Measurements from ENCODE around the gene HMGXB4.

HMGXB4 gene

DNA sequence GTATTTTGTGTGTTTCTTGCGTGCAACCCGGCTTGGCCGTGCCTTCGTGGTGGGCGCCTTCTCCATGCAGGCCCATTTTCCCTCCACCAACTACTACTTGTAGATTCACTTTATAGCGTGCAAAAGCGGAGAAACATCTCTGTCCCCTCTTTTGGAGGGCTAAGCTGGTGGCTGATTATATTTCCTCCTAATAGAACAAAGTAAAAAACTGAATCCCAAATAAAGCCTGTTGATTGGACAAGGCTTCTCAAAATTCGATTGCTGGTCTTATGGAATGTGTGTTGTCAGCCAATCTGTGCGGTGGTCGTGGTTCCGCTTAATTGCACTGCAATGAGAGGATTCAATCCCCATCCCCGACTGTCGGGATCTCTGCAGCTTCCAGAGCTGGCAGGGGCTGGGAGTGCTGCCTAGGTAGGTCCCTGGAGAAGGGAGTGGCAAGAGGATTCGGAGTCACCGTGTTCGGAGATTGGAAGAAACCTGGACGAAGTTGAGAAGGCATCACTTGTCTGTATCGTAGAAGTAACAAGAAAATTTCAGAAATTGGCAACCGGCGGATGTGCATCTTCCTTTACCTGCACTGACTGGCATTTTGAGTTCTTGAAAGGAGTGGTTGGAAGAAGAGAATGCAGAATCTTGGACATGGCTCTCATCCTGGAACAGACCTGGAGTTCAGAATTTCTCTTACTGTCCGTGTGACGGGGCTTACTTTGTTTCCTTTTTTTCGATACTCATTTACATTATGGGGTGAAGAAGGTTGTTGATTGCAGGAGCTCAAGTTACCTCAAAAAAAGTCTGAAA lies 1.1 kb downstream of the HMGXB4 start:
- no peak for DNase-seq

DNA sequence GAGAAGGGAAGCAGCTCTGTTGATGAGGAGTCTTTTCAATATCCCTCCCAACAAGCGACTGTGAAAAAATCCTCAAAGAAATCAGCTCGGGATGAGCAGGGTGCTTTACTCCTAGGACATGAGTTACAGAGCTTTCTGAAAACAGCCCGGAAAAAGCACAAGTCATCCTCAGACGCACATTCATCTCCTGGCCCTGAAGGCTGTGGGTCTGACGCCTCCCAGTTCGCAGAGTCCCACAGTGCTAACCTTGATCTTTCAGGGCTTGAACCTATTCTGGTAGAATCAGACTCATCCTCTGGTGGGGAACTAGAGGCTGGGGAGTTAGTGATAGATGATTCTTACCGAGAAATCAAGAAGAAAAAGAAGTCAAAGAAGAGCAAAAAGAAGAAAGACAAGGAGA lies 7.7 kb downstream of the HMGXB4 start:
- DNase-seq = no peak

DNA sequence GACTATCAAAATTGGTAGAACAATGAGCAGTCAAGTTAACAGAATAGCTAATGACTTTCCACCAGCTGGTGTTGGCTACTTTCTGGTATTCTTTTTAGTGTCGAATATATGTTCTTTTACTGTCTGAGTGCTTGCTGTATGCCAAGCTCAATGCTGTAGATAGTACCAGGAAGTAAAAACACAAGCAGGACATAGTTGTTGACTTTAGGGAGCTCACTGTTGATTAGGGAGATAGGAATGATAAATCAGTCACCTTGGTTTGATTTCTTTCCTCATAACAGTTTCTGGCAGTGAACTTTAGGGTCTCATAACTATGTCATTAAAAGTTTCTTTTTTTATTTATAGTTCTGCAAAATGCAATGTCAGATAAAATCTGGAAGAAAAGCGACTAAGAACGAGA lies 9.0 kb downstream of the HMGXB4 start:
- no peak for DNase-seq

DNA sequence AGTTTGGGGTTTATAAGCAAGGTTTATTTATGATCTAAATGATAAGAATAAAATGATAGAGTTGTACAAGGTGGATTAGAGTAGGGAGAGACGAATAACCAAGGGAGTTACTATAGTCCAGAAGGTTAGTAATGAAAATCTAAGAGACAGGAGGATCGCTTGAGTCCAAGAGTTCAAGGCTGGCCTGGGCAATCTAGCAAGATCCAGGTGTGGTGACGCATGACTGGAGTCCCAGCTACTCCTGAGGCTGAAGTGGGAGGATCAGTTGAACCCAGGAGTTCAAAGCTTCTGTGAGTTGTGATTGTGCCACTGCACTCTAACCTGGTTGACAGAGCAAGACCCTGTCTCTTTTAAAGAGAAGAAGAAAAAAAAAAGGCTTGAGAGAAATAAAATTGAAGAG lies 12.3 kb downstream of the HMGXB4 start:
- DNase-seq = no peak

DNA sequence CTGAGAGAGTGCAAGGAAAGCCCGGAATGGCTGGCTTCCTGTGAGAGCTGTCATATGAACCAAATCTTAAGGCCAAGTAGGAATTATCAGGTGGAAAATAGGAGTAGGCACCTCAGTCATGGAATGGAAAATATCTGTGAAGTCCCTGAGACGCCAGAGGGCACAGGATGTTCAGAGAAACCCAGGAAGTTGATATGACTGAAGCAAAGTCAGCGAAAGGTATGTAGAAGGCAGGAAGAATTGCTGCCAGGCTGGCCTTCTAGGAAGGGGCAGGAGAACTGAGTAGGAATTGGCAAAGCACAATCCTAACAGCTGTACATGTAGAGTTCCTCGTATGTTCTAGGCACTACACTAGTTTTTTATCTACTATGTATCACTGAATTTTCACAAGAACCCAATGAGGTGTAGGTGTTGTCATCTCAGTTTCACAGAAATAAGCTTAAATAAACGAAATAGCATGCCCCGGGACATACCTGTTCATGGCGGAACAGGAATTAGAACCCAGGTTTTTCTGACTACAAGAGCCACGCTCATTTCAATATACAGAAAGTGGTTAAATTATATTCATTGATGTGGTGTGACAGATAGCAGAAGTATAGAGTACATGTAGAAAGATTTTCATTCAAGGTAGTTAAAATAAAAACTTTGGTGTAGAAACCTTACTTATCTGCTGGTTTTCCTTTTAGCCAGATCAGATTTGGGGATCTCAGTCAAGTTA lies 17.0 kb downstream of the HMGXB4 start:
- no peak for DNase-seq

DNA sequence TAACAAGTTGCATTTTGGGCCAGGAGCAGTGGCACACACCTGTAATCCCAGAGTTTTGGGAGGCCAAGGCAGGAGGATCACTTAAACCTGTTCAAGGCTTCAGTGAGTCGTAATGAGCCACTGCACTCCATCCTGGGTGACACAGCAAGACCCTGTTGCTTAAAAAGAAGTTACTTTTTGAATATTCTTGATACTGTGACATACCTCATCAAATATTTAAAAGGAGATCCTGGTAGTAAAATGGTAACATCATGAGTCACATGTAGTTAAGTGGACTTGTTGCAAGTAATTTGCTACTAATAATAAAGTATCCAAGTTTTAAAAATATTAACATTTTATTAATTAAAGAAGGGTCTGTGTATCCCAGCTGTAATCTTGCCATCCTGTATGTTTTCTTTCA lies 18.3 kb downstream of the HMGXB4 start:
- no peak for DNase-seq

DNA sequence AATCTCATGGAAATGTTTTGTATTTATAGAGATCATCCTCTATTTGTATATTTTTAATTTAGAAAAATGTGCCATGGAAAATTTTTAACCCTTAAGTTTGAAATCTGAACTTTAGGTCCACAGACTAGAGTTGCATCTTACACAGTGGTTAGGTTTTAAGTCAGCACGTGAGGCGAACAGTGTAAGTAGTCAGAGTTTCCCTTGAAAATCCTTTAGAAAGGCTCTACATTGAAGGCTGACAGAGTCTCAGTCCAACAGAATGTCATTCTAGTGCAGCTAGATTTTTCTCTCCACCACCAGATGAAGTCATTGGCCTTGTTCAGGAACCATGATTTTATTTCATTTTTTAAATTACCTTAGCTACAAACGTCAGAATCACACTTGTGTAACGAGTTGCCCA lies 18.7 kb downstream of the HMGXB4 start:
- DNase-seq = no peak

DNA sequence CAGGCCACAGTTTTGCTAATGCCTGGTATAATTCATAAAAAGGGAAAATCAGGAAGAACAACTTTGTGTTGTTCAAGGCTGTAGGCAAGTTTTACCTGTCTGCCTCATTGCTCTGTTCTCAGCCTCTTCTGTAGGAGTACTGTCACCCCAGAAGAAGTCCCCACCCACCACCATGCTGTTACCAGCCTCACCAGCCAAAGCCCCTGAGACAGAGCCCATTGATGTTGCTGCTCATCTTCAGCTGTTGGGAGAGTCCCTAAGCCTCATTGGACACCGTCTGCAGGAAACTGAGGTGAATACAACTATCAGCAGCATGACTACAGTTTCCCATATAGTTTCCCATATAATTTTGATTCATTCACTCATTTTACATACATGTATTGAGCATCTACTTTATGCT lies 30.8 kb downstream of the HMGXB4 start:
- no peak for DNase-seq

DNA sequence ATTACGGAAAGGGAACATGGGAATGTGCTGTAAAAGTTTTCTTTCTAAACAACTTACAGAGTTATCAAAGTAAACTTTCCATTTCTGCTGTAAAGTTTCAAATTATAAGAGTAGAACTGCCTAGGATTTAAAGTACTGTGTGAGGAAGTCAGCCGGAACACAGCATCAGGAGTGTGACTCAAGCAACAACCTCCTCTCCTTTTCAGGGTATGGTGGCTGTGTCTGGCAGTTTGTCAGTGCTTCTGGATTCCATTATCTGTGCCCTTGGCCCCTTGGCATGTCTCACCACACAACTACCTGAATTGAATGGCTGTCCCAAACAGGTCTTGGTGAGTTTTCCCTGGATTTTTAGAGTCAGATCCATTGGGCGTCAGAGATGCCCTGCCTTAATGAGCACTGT lies 35.5 kb downstream of the HMGXB4 start:
- DNase-seq = no peak

DNA sequence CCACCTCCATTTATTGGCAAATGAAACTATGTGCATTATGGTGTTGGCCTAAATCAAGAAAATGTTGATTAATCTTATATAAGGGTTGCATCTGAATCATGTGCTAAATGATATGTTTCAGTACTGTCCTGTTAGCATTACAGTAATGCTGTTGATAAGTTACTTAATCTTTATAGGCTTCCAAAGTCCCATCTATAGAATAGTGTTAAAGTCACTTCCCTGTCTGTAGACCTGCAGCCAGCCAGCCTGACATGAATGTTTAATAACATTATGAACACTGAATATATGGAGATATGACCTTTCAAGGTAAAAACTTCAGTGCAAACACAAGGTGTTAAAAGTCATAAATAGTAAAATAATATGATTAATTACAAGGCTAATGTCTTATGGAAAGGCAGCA lies 38.8 kb downstream of the HMGXB4 start:
- no peak for DNase-seq

DNA sequence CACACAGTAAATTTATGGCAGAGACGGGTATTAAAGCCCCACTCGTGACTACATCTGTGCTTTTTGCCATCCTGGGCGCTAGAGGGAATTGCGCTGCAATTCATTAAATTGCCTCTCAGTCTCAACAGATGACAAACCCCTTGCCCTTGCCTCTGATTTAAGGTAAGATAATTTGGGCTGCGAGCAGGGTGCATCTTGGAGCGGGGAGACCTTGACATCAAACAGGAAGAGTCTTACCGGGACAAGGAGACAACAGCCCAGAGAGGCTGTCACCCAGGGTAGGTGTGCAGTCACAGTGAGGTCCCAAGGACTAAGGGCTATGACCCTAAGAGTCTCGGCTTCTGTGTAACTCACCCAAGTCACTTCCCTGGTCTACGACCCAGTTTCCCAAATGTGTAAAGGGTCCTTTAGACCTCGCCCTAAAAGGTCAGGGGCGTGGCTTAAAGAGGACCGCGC lies 42.0 kb downstream of the HMGXB4 start:
- DNase-seq = no peak

DNA sequence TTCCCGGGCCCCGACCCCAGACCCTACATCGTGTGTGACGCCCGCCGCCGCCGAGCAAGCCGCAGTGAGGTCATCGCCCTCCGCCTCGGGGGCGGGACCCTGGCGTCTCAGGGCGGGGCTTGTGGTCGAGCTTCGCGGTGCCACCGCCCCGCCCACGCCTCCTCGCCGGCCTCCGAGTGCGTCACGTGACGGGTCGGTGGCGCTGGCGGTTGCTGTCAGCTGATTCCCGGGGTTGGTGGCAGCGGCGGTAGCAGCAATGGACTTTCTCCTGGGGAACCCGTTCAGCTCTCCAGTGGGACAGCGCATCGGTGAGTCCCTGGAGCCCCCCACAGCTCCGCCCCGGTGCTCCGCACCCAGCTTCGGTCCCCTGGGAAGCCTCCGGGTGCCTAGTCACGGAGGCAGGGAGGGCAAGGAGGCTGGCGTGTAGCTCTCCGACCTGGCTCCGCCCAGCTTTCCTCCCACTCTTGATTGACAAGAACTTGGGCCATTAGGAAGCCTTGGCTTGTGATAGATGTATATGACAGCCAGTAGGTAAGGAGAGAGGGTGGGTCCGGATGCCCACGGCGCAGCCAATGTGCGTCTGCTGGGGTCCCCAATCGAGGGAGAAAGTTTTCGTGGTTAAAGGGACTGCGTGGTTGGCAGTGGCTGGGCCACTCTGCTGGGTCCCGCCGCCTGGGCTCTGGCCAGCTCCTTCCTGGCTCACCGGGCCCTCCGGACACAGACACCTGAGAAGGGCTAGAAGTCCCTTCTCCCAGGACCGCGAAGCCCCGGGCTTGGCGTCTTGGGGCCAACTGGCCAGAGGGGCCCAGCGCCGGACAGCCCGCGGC lies 42.6 kb downstream of the HMGXB4 start, which contains the start of gene TOM1:
Gene TOM1 (plus strand): TSS at position 222 of the 827 bp plus-strand sequence. CDS start 35 bp downstream, at position 257.
- peak; percentile 97 for DNase-seq

DNA sequence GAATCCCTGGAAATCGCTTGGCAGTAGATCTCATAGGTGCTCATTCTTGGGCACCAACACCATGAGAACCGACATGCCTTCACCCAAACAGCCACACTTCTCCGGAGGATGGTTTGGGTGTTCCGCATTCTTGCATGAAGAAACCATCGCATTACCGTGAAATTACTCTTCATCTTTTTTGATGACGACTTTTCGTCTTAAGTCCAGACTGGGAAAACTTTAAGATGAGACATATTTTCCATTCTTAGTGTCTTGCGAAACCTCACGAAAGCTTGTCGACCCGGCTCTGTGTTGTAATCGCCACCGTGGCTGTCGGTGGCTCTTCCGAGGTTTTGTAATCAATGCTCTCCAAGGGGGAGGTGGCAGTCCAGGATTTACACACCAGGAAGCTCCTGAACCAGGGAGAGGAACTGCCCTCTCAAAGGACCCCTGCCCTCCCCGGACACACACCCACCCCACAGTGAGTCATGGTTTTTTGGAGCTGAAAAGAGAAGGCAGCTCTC lies 44.1 kb downstream of the HMGXB4 start:
- no peak for DNase-seq

DNA sequence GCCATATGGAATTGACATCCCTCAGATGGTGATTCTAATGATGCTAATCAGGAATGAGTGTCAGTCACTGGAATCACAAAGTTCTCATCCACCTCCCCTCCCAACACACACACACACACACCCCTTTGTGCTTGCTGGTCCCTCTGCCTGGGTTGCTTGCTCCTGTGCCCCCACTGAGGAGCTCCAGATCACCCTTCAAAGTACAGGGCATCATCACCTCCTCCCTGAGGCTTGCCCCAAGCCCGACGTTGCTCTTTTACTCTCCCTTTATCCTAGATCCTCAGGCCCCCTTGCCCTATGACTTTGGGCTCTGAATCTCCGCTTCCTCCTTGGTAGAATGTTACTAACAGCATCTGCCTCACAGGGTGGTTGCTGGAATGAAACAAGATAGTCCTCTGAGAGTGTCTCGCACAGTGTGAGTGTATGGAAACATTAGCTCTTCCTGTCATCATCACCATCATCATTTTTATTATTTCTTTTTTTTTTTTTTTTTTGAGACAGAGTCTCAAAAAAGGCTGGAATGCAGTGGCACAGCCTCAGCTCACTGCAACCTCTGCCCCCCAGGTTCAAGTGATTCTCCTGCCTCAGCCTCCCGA lies 45.8 kb downstream of the HMGXB4 start:
- DNase-seq = no peak

DNA sequence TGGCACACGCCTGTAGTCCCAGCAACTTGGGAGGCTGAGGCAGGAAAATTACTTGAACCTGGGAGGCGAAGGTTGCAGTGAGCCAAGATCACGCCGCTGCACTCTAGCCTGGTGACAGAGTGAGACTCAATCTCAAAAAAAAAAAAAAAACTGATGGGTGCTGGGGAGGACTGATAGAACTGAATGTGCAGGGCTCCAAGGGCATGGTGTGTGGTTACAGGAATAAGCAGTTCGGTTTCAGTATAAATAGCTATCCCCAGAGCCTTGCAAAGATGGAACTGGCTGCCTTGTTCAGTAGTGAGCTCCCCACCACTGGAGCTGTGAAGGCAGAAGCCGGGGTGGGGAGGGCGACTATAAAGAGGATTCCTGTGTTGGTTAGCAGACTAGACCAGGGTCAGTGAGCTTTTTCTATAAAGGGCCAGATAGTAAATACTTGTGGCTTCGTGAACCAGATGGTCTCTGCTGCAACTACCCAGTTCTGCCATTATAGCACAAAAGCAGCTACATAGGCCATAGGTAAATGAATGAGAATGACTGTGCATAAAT lies 48.3 kb downstream of the HMGXB4 start:
- DNase-seq = no peak

DNA sequence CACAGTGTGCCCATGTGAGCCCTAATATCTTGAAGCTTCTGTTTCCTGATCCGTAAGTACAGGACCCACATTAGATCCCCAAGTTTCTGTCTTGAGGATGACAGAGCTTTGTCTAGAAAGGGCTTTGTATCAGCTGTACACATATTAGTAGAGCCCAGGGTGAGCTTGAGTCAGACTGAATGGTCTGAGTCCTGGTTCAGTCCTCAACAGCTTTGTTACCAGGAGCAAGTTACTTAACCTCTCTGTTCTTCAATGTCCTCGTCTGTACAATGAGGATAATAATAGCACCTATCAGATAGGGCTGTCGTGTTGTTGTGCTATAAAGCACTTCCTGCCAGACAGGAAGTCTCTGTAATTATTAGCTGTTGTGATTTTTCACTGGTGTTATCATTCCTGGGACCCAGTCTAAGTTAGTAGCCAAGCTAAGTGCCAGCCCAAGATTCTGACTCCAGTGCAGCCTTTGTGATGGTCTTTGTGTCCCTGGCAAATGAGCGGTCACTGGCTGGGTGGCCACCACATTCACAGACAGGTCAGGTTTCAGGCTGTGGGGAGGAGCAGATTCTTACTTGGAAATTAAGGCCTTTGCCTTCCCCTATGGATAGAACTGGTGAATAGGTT lies 49.2 kb downstream of the HMGXB4 start:
- DNase-seq = no peak

DNA sequence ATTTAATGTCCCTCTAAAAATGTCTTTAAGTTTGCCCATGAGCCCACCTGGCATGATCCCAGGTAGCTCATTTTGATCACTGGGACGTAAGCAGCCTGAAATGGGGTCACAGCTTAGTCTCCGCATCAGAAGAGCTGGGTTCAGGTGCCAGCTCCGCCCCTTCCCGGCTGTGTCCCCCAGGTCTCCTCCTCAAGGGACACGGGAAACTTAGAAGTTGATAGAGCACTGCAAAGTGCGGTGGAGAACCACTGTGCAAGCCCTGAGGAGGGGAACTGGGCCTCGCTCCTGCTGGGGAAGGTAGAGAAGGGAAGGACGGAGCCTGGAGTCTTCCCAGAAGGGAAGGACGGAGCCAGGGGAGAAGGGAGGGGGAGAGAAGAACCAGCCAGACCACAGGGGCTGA lies 50.1 kb downstream of the HMGXB4 start:
- no peak for DNase-seq

DNA sequence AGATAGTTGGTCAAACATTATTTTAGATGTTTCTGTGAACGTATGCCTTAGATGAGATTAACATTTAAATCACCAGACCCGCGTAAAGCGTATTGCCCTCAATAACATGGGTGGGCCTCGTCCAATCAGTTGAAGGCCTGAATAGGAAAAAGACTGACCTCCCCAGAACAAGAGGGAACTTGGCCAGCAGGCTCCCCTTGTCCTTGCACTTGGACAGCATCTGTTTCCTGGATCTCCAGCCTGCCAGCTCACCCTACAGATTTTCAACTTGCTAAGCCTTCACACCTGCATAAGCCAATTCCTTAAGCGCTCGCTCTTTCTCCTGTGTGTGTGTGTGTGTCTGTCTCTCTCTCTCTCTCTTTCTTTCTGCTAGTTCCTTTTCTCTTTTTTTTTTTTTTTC lies 50.6 kb downstream of the HMGXB4 start:
- no peak for DNase-seq

DNA sequence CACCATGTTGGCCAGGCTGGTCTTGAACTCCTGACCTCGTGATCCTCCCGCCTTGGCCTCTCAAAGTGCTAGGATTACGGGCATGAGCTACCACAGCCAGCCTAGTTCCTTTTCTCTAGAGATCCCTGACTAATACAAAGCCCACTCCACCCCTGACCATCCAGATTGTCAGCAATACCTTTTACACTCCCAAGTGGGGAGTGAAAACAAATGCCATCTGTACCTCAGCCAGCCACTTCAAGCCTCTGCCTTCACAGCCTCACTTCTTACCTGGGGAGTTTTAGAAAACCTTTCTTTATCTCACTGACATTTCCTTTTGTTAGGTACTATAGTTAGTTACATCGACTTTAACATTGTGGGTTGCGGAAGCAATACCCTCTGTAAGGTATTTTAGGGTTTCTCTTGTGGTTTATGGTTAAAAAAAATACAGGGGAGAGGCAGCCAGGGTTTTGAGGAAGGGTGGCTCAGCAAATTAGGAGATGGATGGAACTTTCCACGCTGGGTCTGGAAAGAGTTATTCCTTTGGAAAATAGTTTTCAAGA lies 51.3 kb downstream of the HMGXB4 start:
- DNase-seq = no peak

DNA sequence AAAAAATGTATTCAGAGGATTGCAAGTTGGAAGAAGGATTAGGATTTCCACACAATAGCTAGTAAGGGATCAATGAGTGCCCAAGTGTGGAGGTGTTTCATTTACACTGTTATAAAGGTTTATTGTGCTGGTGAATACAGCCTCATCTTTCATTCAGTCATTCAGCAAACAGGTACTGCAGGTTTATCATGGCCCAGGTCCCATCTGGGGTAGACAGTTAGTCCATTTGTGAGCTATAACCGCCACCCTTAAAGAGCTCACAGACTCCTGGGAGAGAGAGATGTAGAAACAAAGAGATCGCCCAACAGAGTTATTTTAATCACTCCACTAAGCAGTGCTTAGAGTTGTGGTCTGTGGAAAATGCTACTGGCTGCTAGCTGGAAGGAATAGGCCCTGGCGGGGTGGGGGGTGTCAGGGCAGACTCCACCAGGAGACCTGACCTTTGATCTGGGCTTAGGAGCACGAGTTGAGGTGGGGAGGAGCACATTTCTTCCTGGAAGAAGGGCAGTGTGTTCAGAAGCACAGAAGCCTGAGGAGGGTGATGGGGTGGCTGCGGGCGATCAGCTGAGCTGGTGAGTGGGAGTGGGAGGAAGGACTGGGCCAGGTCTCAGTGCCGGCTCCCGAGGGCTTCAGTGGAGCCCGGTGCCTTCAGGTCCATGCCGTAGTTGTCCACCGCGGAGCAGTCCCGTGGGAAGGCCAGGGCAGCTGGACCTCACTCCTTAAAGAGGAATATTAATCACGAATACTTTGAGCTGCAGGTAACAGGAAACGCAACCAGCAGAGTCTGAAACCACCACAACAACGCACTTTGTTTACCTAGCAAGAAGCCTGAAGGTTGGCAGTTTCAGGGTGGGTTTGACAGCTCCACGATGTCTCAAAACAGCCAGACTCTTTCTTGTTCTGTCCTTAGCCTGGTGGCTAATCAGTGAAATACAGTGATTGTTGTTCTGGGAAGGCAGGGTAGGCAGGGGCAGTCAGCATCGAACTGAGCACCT lies 53.6 kb downstream of the HMGXB4 start:
- no peak for DNase-seq

Measured in NCI-H1092 (cell line).